MM.1S (cell line): ENCODE data around the gene SLC25A6.

Experiments
- EZH2 ChIP-seq: fragments of 300-600 bp; sonication (generic); optimal IDR thresholded peaks from 2 replicates; pipeline ENCODE3; 2017; ENCODE audit warnings: low read depth, mild to moderate bottlenecking, antibody characterized with exemption, low read length, mixed read lengths
- EZH2phosphoT487 ChIP-seq: fragments of 300-600 bp; sonication (generic); IDR thresholded peaks from 2 replicates; pipeline ENCODE4 v1.6.1; 2018; ENCODE audit warnings: antibody characterized with exemption, low read length
- TF ChIP-seq, protein P1 (sequence below): fragments of 300-600 bp; sonication (generic); IDR thresholded peaks from 2 replicates; pipeline ENCODE4 v1.5.1; 2016; ENCODE audit warnings: antibody characterized with exemption, low read length, mixed read lengths

DNA sequence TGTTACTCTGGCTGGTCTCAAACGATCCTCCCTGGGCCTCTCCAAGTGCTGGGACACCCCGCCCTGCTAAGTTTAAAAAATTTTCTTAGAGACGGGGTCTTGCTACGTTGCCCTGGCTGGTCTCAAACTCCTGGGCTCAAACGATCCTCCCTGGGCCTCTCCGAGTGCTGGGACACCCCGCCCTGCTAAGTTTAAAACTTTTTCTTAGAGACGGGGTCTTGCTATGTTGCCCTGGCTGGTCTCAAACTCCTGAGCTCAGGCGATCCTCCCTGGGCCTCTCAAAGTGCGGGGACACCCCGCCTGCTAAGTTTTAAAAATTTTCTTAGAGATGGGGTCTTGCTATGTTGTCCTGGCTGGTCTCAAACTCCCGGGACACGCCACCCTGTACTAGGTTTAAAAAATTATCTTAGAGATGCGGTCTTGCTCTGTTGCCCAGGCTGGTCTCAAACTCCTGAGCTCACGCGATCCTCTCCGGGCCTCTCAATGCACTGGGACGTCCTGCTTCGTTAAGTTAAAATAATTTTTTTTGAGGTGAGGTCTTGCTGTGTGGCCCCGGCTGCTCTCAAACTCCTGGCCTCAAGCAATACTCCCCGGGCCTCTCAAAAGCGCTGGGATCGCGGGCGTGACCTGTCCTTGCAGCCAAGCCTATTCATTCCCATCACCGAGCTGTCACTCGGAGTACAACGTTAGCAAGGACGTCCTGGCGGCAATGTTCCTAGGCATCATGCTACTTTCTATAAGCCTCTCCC lies 1.1 kb downstream of the SLC25A6 start:
- TF ChIP-seq EZH2, result no peak
- TF ChIP-seq, protein P1, sequence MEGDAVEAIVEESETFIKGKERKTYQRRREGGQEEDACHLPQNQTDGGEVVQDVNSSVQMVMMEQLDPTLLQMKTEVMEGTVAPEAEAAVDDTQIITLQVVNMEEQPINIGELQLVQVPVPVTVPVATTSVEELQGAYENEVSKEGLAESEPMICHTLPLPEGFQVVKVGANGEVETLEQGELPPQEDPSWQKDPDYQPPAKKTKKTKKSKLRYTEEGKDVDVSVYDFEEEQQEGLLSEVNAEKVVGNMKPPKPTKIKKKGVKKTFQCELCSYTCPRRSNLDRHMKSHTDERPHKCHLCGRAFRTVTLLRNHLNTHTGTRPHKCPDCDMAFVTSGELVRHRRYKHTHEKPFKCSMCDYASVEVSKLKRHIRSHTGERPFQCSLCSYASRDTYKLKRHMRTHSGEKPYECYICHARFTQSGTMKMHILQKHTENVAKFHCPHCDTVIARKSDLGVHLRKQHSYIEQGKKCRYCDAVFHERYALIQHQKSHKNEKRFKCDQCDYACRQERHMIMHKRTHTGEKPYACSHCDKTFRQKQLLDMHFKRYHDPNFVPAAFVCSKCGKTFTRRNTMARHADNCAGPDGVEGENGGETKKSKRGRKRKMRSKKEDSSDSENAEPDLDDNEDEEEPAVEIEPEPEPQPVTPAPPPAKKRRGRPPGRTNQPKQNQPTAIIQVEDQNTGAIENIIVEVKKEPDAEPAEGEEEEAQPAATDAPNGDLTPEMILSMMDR, result no peak
- TF ChIP-seq EZH2phosphoT487, result no peak
